ENCODE data around the gene ADGRF1. TPM values are rescaled to one million over a fixed set of nuclear protein-coding genes. Genes with fewer than 3 reads are reported as not detected.
"Not testable (repeated sequence)": the region's sequence is repeated elsewhere in the genome, so short reads cannot be mapped to it uniquely, and the experiment has no call there.

Gene ADGRF1
- polyA plus RNA-seq, 1 experiment, result not detected

DNA sequence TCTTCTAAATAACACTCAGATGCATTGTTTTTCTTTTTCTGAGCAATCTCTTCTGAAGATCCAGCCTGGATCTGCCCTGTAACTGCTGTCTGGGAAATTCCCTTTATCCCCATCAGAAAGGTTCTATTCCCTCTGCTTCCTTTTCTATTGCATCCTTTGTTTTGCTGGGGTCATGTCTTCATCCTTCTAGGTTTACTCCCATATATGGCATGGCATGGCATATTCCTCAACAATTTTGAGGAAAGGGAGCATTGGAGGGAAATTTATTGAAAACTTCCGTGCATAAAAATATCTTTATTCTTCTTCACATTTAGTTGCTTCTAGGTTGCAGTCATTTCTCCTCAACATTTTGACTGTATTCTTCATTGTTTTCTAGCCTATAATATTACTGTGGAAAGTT, 47.2 kb downstream of the ADGRF1 start:
- TF ChIP-seq, protein P1, sequence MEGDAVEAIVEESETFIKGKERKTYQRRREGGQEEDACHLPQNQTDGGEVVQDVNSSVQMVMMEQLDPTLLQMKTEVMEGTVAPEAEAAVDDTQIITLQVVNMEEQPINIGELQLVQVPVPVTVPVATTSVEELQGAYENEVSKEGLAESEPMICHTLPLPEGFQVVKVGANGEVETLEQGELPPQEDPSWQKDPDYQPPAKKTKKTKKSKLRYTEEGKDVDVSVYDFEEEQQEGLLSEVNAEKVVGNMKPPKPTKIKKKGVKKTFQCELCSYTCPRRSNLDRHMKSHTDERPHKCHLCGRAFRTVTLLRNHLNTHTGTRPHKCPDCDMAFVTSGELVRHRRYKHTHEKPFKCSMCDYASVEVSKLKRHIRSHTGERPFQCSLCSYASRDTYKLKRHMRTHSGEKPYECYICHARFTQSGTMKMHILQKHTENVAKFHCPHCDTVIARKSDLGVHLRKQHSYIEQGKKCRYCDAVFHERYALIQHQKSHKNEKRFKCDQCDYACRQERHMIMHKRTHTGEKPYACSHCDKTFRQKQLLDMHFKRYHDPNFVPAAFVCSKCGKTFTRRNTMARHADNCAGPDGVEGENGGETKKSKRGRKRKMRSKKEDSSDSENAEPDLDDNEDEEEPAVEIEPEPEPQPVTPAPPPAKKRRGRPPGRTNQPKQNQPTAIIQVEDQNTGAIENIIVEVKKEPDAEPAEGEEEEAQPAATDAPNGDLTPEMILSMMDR (IDR thresholded peaks at IDR 0.05; ENCODE audit: low read depth, low read length), result no peak
- POLR2A ChIA-PET, result no interaction called here
- CTCF ChIA-PET, result interaction anchor here (1.3 kb wide), 1 partner anchor 146 kb away, joined by 5 read pairs; no protein-coding TSS in a partner anchor

DNA sequence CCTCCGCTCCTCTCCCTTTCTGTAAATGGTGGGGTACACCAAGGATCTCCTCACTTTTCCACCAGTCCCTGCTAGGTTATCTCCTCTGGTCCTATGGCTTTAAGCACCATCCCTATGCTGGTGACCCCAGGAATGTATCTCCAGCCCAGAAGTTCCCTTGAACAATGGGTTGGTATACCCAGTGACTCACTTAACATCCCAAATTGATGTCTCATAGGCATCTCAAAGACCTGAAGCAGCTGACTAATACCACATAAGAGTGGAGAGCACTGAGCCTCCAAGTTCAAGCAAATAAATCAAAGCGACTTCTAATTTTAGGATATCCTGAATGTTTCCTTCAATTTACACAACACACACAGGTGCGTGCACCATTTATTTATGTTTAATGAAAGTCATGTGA, 48.3 kb downstream of the ADGRF1 start:
- POLR2A ChIA-PET, result no interaction called here
- Histone ChIP-seq H3K4me3 (ENCODE audit: low read depth, low read length) (no peak overlapping the region), H3K27me3 (ENCODE audit: control insufficient read depth, insufficient read depth, low read length) (peaks cover 4% of the 10 kb centered on the region), H3K27ac (ENCODE audit: low read depth, low read length) (no peak overlapping the region), H3K9me3 (ENCODE audit: control insufficient read depth, insufficient read depth, low read length) (no peaks in the 10 kb centered on the region)
- TF ChIP-seq, protein P1 (IDR thresholded peaks at IDR 0.05; ENCODE audit: low read depth, low read length), result no peak
- CTCF ChIA-PET, result interaction anchor here (0.6 to 1.3 kb wide), 2 partner anchors 138 to 145 kb away, joined by 3 to 5 read pairs; no protein-coding TSS in a partner anchor
- DNase-seq (ENCODE audit: low read depth, low spot score), result peak; percentile 2

More for the DNA sequence above, 47.2 kb downstream of the ADGRF1 start:
- peaks cover 3% of the 10 kb centered on the region for H3K27me3 ChIP-seq (ENCODE audit: control insufficient read depth, insufficient read depth, low read length)
- no peaks in the 10 kb centered on the region for H3K9me3 ChIP-seq (ENCODE audit: control insufficient read depth, insufficient read depth, low read length)
- no peak for DNase-seq (ENCODE audit: low read depth, low spot score)
- H3K4me3 ChIP-seq (ENCODE audit: low read depth, low read length), result no peak overlapping the region
- no peak overlapping the region for H3K27ac ChIP-seq (ENCODE audit: low read depth, low read length)

DNA sequence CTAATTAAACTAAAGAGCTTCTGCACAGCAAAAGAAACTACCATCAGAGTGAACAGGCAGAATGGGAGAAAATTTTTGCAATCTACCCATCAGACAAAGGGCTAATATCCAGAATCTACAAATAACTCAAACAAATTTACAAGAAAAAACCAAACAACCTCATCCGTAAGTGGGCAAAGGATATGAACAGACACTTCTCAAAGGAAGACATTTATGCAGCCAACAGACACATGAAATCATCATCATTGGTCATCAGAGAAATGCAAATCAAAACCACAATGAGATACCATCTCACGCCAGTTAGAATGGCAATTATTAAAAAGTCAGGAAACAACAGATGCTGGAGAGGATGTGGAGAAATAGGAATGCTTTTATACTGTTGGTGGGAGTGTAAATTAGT, 49.7 kb downstream of the ADGRF1 start:
- H3K9me3 ChIP-seq (ENCODE audit: control insufficient read depth, insufficient read depth, low read length); DNase-seq (ENCODE audit: low read depth, low spot score); H3K27me3 ChIP-seq (ENCODE audit: control insufficient read depth, insufficient read depth, low read length); H3K27ac ChIP-seq (ENCODE audit: low read depth, low read length); POLR2A ChIA-PET; H3K4me3 ChIP-seq (ENCODE audit: low read depth, low read length); CTCF ChIA-PET: not testable (repeated sequence)

GRCh38 chr6:46990818-46991510, 51.2 kb downstream of the ADGRF1 start:
- H3K27ac ChIP-seq (ENCODE audit: low read depth, low read length); H3K27me3 ChIP-seq (ENCODE audit: control insufficient read depth, insufficient read depth, low read length); POLR2A ChIA-PET; DNase-seq (ENCODE audit: low read depth, low spot score); H3K9me3 ChIP-seq (ENCODE audit: control insufficient read depth, insufficient read depth, low read length); H3K4me3 ChIP-seq (ENCODE audit: low read depth, low read length): not testable (repeated sequence)
- CTCF ChIA-PET, result interaction anchor here (0.6 to 1.3 kb wide), 4 partner anchors 10 to 901 kb away, joined by 3 to 6 read pairs (median 3); no protein-coding TSS in a partner anchor
- TF ChIP-seq, protein P1 (IDR thresholded peaks at IDR 0.05; ENCODE audit: low read depth, low read length), result peak; percentile 39

- ChIA-PET CTCF (interaction anchor here (0.7 to 1.4 kb wide), 4 partner anchors 9 to 900 kb away, joined by 3 to 6 read pairs (median 4); no protein-coding TSS in a partner anchor), POLR2A (no interaction called here)
- TF ChIP-seq, protein P1 (IDR thresholded peaks at IDR 0.05; ENCODE audit: low read depth, low read length), result no peak
- Histone ChIP-seq H3K9me3 (ENCODE audit: control insufficient read depth, insufficient read depth, low read length) (no peaks in the 10 kb centered on the region), H3K4me3 (ENCODE audit: low read depth, low read length) (no peak overlapping the region), H3K27me3 (ENCODE audit: control insufficient read depth, insufficient read depth, low read length) (peaks cover 4% of the 10 kb centered on the region), H3K27ac (ENCODE audit: low read depth, low read length) (no peak overlapping the region)
- no peak for DNase-seq (ENCODE audit: low read depth, low spot score)
These were observed 52.0 kb downstream of the ADGRF1 start for GRCh38 chr6:46990031-46990644.
